ENCODE results near the gene WNT7B.
A peak's percentile ranks its signal among the peaks of the same experiment; 100 is the strongest.

WNT7B gene

GRCh38 chr22:45994491-45995404, 17.8 kb upstream of the WNT7B start:
- peak; percentile 64 for DNase-seq

DNA sequence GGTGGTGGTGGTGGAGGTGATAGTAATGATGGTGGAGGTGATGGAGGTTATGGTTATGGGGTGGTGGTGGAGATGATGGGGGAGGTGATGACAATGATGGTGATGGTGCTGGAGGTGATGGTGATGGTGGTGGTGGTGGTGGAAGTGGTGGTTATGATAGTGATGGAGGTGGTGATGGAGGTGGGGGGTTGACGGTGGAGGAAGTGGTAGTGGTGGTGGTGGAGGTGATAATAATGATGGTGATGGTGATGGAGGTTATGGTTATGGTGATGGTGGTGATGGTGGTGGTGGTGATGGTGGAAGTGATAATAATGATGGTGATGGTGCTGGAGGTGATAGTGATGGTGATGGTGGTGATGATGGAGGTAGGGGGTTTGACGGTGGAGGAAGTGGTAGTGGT, 16.9 kb upstream of the WNT7B start:
- DNase-seq: no peak

DNA sequence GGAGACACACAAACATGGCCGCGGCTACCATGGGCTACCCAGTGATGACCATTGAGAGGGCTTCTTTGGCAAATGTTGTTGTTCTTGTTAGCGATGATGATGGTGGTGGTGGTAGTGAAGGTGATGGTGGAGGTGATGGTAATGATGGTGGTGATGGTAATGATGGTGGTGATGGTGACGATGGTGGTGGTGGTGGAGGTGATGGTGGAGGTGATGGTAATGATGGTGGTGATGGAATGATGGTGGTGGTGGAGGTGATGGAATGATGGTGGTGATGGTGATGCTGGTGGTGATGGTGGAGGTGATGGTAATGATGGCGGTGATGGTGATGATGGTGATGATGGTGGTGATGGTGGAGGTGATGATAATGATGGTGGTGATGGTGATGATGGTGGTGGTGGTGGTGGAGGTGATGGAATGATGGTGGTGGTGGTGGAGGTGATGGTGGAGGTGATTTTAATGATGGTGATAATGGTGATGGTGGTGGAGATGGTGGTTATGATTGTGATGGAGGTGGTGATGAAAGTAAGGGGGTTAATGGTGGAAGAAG, 16.3 kb upstream of the WNT7B start:
- no peak for DNase-seq

- DNase-seq: no peak
Observed at GRCh38 chr22:45992737-45993136, 15.8 kb upstream of the WNT7B start.

DNA sequence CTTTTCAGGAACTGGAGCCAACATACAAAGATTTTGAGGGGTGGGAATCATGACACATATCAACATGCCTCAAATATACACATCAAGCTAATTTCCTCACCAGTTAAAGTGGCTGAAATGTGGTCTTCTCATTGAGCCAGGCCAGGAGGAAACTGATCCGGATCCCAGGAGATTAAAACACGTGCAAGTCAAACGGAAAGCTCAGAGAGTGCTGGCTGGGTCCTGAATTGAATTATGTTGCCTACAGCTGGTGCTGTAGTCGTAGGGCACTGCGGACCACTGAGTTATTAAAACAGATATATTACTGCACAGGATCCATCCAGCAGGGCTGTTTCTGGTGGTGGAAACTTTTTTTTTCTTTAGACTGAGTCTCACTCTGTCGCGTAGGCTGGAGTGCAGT, 14.1 kb upstream of the WNT7B start:
- DNase-seq: no peak

DNA sequence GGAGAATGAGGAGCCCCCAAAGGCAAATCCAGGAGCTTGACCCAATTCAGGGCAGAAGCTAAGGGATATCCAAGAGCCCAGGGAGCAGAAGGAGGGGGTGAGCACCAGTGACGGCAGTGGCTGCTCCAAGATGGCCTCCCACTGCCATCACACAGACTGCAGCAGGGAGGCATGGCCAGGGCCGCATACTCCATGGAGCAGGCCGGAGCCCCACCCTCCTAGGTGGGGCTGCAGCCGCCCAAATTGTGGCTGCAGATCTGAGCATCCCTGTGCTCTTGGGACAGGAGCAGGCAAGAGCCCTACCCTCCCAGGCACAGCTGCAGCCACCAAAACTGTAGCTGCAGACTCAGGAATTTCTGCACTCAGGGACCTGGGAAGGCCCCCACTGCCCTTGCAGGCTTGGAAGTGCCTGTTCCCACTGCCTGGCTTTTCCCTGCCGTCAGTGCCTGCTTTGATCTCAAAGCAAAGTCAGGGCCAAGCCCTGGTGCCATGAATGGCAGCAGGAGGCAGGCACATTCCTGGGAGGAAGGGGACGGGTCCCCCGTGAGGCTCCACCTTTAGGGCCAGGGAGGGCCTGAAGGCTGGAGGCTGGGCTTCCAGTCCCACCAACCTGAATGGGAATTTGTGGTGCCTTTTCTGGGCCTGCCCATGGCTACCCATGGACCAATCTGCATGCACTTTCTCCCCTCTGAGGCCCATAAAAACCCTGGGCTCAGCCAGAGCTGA, 10.3 kb upstream of the WNT7B start:
- no peak for DNase-seq

- DNase-seq: no peak
Observed at GRCh38 chr22:45984316-45984916, 7.5 kb upstream of the WNT7B start.

DNA sequence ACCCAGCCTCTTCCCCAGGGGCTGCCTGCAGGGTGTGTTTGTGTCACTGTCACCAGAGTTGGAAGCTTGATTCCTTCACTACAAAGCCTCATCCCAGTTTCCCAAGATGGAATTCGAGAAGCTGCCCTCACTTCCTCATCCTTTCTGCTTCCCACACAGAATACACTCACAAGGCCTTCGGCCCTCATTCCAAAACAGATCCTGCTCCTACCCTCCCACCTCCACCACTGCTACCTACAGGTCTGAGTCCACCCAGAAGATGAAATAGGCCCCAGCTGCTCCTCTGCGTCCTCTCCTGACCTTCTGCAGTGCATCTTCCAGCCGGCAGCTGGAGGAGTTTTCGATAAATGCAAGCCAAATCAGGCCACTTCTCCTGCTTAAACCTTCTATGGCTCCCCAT, 6.8 kb upstream of the WNT7B start:
- DNase-seq: no peak

- no peak for DNase-seq
Observed at GRCh38 chr22:45980761-45981160, 3.8 kb upstream of the WNT7B start.

DNA sequence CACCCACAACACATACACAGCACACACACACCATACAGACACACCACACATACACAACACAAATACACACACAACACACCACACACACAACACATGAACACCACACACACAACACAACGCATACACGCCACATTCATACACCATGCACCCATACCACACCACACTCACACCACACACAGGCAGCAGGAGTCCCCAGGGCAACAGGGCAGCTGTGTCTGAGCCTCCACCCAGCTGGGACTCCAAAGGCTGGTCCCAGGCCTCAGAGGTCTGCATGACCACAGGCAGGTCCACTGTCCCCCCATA, 3.3 kb upstream of the WNT7B start:
- no peak for DNase-seq

- DNase-seq: no peak
Observed at GRCh38 chr22:45978275-45978713, 1.3 kb upstream of the WNT7B start.

GRCh38 chr22:45977551-45978274, 751 bp upstream of the WNT7B start:
- no peak for DNase-seq

GRCh38 chr22:45976254-45977002, 534 bp downstream of the WNT7B start:
- DNase-seq: no peak

DNA sequence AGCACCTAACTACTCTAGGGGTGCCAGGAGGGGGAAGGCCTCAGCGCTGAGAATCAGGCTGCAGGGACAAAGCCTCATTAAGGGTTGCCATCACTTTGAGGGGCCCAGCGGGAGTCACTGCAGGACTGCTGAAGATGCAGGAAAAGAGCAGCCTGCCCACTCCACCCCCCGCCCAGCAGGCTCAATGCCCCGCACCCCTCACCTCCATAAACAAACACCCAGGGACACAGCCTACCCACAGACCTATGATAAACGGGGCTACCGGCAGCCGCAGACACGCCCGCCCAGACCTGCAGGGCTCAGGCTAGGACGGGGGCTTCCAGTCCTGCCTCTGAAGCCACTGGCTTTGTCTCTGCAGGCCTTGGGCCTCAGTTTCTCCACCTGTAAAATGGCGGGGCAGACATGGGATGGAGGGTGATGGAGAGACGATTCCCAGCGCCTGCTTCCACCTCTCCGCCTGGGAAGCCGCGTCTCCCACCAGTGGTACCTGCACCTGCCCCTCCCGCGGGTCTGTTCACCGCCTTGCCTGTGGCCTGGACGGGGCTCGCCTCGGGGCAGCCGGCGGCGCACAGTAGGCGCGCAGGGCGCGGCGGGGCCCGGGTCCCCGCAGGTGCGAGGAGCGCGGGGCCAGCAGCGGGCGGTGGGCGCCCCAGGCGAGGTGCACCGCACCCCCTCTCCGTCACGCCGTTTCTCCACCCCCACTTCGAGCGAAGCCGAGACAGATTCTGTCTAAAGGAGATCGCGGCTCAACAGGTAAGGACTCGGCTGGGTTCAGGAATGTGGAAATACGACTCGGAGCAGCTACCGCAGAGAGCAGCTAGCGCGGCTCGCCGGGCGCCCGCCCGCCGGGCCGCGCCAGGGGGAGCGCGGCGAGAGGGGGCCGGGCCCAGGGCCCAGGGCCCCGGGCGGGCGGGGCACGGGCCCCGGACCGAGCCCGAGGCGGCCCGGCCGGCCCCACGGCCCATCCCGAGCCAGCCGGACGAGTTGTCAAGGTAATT, 1.5 kb downstream of the WNT7B start:
- no peak for DNase-seq

DNA sequence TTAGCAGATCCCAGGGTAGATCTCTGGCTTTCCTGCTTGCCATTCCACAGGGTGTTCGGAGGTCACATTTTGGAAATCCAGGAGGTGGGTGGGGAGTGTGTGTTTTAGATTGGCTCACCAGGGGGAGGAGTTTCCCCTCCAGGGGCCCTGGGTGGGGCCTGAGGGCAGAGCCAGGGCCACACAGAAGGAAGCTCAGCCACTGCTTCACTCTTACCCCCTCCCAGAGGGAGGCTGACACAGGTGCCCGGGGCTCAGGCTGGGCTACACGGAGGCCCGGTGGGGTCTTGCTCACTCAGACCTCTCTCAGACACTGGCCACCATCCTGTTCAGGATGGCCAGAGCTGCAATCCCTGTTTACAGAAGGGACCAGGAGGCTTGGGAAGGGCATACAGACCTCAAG, 2.5 kb downstream of the WNT7B start:
- DNase-seq: no peak

GRCh38 chr22:45972889-45973253, 4.1 kb downstream of the WNT7B start:
- no peak for DNase-seq

DNA sequence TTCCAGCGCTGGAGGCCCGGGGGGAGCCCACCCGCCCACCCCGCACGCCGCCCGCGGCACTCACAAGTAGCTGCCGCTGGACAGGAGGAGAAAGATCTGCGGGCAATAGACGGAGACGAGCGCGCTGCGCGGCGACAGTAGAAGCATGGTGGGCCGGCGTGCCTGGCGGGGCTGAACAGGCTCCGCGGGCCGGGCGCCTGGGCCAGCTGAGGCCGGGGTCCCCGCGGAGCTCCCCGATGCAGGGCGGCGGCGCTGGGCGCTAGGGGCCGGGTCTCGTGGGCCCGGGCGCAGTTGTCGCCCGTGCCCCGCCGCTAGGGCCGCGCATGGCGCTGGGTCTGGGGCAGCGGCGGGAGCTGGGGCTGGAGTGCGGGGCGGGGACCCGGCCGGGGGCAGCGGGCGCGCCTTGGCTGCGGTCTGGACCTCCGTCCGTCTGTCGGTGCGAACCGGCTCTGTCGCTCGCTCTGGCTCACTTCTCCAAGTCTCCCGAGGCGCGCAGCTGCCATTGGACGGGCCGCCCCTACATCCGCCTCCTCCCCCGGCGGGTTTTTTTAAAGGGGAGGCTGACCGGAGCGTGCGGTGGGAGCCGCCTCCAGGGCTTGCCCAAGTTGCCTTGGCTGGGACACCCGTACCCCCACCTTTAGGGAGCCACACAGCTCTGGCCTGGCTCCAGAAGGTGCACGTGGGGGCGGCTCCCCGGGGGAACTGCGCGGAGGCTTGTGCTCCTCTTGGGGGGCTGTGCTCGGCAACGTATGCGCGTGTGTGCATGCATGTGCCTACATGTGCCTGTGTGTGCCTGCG, 4.7 kb downstream of the WNT7B start:
- no peak for DNase-seq

- no peak for DNase-seq
Observed at GRCh38 chr22:45971408-45972028, 5.4 kb downstream of the WNT7B start.

DNA sequence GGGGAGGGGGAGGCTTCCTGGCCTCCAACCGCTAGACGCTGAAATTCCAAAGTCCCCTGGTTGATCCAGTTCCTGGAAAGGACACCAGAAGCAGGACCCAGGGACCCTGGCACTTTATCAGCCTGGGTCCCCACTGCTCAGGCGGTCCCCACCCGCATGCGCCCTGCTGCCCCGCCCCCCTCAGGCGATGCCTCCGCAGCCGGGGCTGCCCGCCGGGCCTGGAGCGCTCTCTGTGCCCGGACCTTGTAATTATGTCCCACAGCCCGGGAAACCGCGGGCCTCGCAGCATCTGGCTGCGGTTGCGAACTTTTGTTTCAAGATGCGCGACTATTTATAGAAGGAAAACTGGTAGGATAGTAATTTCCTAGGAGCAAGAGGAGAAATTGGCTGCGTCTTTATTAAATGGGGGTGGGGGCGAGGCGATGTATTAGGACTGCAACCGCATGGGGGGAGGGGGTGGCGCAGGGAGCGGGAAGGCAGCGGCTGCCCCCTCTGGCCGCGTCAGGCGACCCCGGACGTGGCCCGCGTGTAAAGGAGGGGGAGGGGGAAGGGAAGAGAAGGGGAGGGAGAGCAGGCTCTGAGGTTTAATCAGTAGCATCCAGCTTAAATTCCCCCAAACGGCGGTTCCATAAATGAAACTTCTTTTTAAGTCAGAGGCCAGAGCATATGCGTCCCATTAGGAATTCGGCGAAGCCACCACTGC, 6.1 kb downstream of the WNT7B start:
- DNase-seq: no peak
